Hepatocyte (in vitro differentiated cells): Measurements from ENCODE around the gene ATP1B1. TPM values are rescaled to one million over a fixed set of nuclear protein-coding genes. Genes with fewer than 3 reads are reported as not detected.

Experiments used
- DNase-seq: peaks from one replicate; pipeline ENCODE4 v3.0.0-alpha.2; 2016; ENCODE audit warnings: low spot score
- H2AFZ ChIP-seq: fragments of 200-600 bp; sonication (generic); 2 replicates; pipeline ENCODE4 v1.6.0; 2016; ENCODE audit warnings: antibody characterized with exemption, mild to moderate bottlenecking
- H3K27ac ChIP-seq: fragments of 200-600 bp; sonication (generic); 2 replicates; pipeline ENCODE4 v1.5.1; 2016; ENCODE audit warnings: mild to moderate bottlenecking
- H3K27me3 ChIP-seq: fragments of 200-600 bp; sonication (generic); 2 replicates; pipeline ENCODE4 v1.6.1; 2016
- H3K36me3 ChIP-seq: fragments of 200-600 bp; sonication (generic); replicated peaks from 2 replicates; pipeline ENCODE4 v1.5.1; 2016; ENCODE audit warnings: low read depth; ENCODE audit not compliant: insufficient read depth
- H3K4me1 ChIP-seq: fragments of 200-600 bp; sonication (generic); 2 replicates; pipeline ENCODE4 v1.5.1; 2016; ENCODE audit warnings: mild to moderate bottlenecking, moderate library complexity; ENCODE audit not compliant: insufficient read depth
- H3K4me2 ChIP-seq: fragments of 200-600 bp; sonication (generic); 2 replicates; pipeline ENCODE4 v1.6.0; 2016
- H3K4me3 ChIP-seq: fragments of 200-600 bp; sonication (generic); 2 replicates; pipeline ENCODE4 v1.5.1; 2016; ENCODE audit warnings: mild to moderate bottlenecking
- H3K79me2 ChIP-seq: fragments of 200-600 bp; sonication (generic); 2 replicates; pipeline ENCODE4 v1.6.0; 2017; ENCODE audit warnings: mild to moderate bottlenecking
- H3K9me2 ChIP-seq: fragments of 200-600 bp; sonication (generic); replicated peaks from 2 replicates; pipeline ENCODE4 v1.6.0; 2017; ENCODE audit warnings: mild to moderate bottlenecking; ENCODE audit not compliant: insufficient read depth
- H3K9me3 ChIP-seq: fragments of 200-600 bp; sonication (generic); 2 replicates; pipeline ENCODE4 v1.5.1; 2016; ENCODE audit warnings: low read depth, mild to moderate bottlenecking
- H4K20me1 ChIP-seq: fragments of 200-600 bp; sonication (generic); 2 replicates; pipeline ENCODE4 v1.6.0; 2016; ENCODE audit warnings: mild to moderate bottlenecking; ENCODE audit not compliant: insufficient read depth, poor library complexity, severe bottlenecking
- CTCF ChIP-seq: fragments of 200-600 bp; sonication (generic); IDR thresholded peaks from 2 replicates; pipeline ENCODE4 v1.5.1; 2016; ENCODE audit warnings: antibody characterized with exemption, mild to moderate bottlenecking; ENCODE audit not compliant: poor library complexity
- EZH2 ChIP-seq: fragments of 200-600 bp; sonication (generic); IDR thresholded peaks from 2 replicates; pipeline ENCODE4 v1.6.1; 2016; ENCODE audit warnings: antibody characterized with exemption, mild to moderate bottlenecking, borderline replicate concordance
- EZH2phosphoT487 ChIP-seq: fragments of 200-600 bp; sonication (generic); IDR thresholded peaks from one replicate; pipeline ENCODE4 v1.6.1; 2018; ENCODE audit warnings: antibody characterized with exemption, mild to moderate bottlenecking, low read depth, moderate library complexity; ENCODE audit not compliant: unreplicated experiment, severe bottlenecking
- WGBS: methylation state at CpG from one replicate; pipeline ENCODE4 v1.1.6; 2016; ENCODE audit warnings: low lambda C conversion rate; ENCODE audit errors: missing lambda C conversion rate; 5-methylcytosine and 5-hydroxymethylcytosine counted together
- polyA plus RNA-seq: library from polyadenylated mRNA; unstranded; fragments of >200 nt; fragmentation: Nextera tagmentation; extraction: Ambion mirVana; gene quantifications from 2 replicates; pipeline ENCODE4 v1.2.1, GENCODE V29; 2016
- total RNA-seq: library from RNA; depleted of rRNA; stranded (reverse); fragments of >200 nt; gene quantifications from 2 replicates; pipeline ENCODE4 v1.2.3, GENCODE V29; 2014

ATP1B1 gene
- total and polyA plus RNA-seq, 2 experiments from 2014 or later: 123 to 379 TPM

GRCh38 chr1:169142129-169142528 lies 35.6 kb downstream of the ATP1B1 start:
- Histone ChIP-seq H3K9me3 (no peaks in the 10 kb centered on the region), H3K4me2 (no peak overlapping the region), H3K36me3 (no peaks in the 10 kb centered on the region), H3K79me2 (no peaks in the 10 kb centered on the region), H4K20me1 (no peaks in the 10 kb centered on the region), H3K27me3 (no peaks in the 10 kb centered on the region), H3K4me3 (no peak overlapping the region), H3K9me2 (no peaks in the 10 kb centered on the region), H3K4me1 (peaks cover 12% of the 10 kb centered on the region), H2AFZ (no peak overlapping the region), H3K27ac (no peak overlapping the region)
- no peak for TF ChIP-seq EZH2
- TF ChIP-seq EZH2phosphoT487: no peak
- no peak for TF ChIP-seq CTCF
- WGBS: 88% methylated on average over 1 of the region's 1 CpG
- DNase-seq: no peak

GRCh38 chr1:169143346-169143745 lies 36.9 kb downstream of the ATP1B1 start:
- Histone ChIP-seq H3K27ac (no peak overlapping the region), H3K4me1 (peaks cover 20% of the 10 kb centered on the region), H3K9me3 (no peaks in the 10 kb centered on the region), H3K9me2 (no peaks in the 10 kb centered on the region), H3K4me3 (no peak overlapping the region), H2AFZ (no peak overlapping the region), H4K20me1 (no peaks in the 10 kb centered on the region), H3K79me2 (no peaks in the 10 kb centered on the region), H3K27me3 (no peaks in the 10 kb centered on the region), H3K4me2 (no peak overlapping the region), H3K36me3 (no peaks in the 10 kb centered on the region)
- WGBS: 83% methylated on average over 3 of the region's 3 CpGs
- no peak for TF ChIP-seq EZH2phosphoT487
- no peak for TF ChIP-seq CTCF
- no peak for TF ChIP-seq EZH2
- DNase-seq: no peak

- no peak for DNase-seq
- no peak overlapping the region for H3K4me2 ChIP-seq
- peak overlapping the region; percentile 37 for H3K27ac ChIP-seq
- peaks cover 23% of the 10 kb centered on the region for H3K4me1 ChIP-seq
- TF ChIP-seq CTCF (no peak), EZH2 (no peak), EZH2phosphoT487 (no peak)
- no peaks in the 10 kb centered on the region for H3K9me3 ChIP-seq
- no peaks in the 10 kb centered on the region for H3K27me3 ChIP-seq
- H2AFZ ChIP-seq: no peak overlapping the region
- H3K9me2 ChIP-seq: no peaks in the 10 kb centered on the region
- no peak overlapping the region for H3K4me3 ChIP-seq
- no peaks in the 10 kb centered on the region for H3K36me3 ChIP-seq
- H4K20me1 ChIP-seq: no peaks in the 10 kb centered on the region
- H3K79me2 ChIP-seq: no peaks in the 10 kb centered on the region
Observed at GRCh38 chr1:169143984-169144383, 37.5 kb downstream of the ATP1B1 start.
